Spinal cord (tissue), 10 donors: ENCODE results near the gene PUM1. TPM values are rescaled to one million over a fixed set of nuclear protein-coding genes. Genes with fewer than 3 reads are reported as not detected.
"Not testable (repeated sequence)": the region's sequence is repeated elsewhere in the genome, so short reads cannot be mapped to it uniquely, and the experiment has no call there.

Experiments used
- DNase-seq, 6 donors: peaks; one replicate each; pipeline versions ENCODE4 v3.0.0 to v3.0.0-alpha.2; 2013 to 2015; ENCODE audit warnings: low spot score in 6 of 6, low read depth in 4 of 6
- H3K27ac ChIP-seq: one replicate; pipeline ENCODE4 v1.5.1; 2013; ENCODE audit warnings: low read depth, low read length, control low read depth
- H3K27me3 ChIP-seq: one replicate; pipeline ENCODE4 v1.6.1; 2013; ENCODE audit warnings: low read length; ENCODE audit not compliant: control insufficient read depth, insufficient read depth
- H3K36me3 ChIP-seq: one replicate; pipeline ENCODE4 v1.6.1; 2013; ENCODE audit warnings: low read length; ENCODE audit not compliant: control insufficient read depth, insufficient read depth
- H3K4me1 ChIP-seq: one replicate; pipeline ENCODE4 v1.6.1; 2013; ENCODE audit warnings: low read length; ENCODE audit not compliant: control insufficient read depth, insufficient read depth
- H3K4me3 ChIP-seq: one replicate; pipeline ENCODE4 v1.5.1; 2013; ENCODE audit warnings: low read depth, low read length, control low read depth
- H3K9me3 ChIP-seq: one replicate; pipeline ENCODE4 v1.6.1; 2013; ENCODE audit warnings: low read length; ENCODE audit not compliant: control insufficient read depth, insufficient read depth
- WGBS: methylation state at CpG from one replicate; pipeline ENCODE4 v1.1.5; 2013; ENCODE audit warnings: missing lambda C conversion rate; ENCODE audit not compliant: insufficient coverage; 5-methylcytosine and 5-hydroxymethylcytosine counted together
- polyA plus RNA-seq, 2 donors: library from polyadenylated mRNA; unstranded; fragments of 120-200 nt; gene quantifications; one replicate each; pipeline ENCODE4 v1.2.1, GENCODE V29; 2013; ENCODE audit not compliant: insufficient read length in 2 of 2
- total RNA-seq, 2 donors: library from RNA; depleted of rRNA in 1 of 2; stranded (reverse); fragments of 120-200 nt in 1 of 2; fragments of >200 nt in 1 of 2; gene quantifications; one replicate each; pipeline versions ENCODE4 v1.2.3 to v1.2.4, GENCODE V29; 2013 to 2014
- donor health status: healthy.

The PUM1 gene
- total and polyA plus RNA-seq, 4 donors = 65.1 to 96.0 (median 78.1) TPM

DNA sequence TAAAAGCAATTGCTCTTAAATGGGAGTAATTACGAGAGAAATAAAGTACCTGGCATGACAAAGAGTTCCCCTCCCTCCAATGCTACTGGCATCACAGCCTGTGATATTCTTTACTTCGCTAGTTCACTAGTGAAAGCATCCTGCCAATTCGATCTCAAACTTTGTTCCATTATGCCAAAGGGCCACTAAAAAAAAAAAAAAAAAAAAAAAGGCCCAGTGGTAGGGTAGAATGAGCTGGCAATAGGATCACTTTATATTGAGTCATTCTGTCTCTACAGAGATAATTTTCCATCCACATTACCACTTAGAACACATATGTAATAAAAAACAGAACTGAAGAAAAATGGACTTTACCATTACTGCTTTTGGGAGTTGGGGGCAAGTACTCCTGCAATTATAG, 11.2 kb downstream of the PUM1 start:
- Histone ChIP-seq H3K27ac (no peak overlapping the region), H3K9me3 (no peaks in the 10 kb centered on the region), H3K36me3 (peaks cover 28% of the 10 kb centered on the region), H3K4me1 (peaks cover 3% of the 10 kb centered on the region), H3K4me3 (no peak overlapping the region), H3K27me3 (no peaks in the 10 kb centered on the region)
- no peak for DNase-seq
- WGBS = no CpG with 5 or more reads among the region's 3 CpGs

DNA sequence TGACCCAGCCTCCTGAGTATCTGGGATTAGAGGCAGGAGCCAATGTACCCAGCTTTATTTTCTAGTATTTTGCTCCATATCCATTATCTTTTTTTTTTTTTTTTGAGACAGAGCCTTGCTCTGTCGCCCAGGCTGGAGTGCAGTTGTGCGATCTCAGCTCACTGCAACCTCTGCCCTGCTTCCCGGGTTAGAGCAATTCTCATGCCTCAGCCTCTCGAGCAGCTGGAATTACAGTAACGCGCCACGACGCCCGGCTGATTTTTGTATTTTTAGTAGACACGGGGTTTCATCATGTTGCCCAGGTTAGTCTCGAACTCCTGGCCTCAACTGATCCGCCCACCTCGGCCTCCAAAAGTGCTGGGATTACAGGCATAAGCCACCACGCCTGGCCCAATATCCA, 12.9 kb downstream of the PUM1 start:
- 88% methylated on average over 8 of the region's 14 CpGs for WGBS
- H3K27me3 ChIP-seq, DNase-seq: not testable (repeated sequence)

DNA sequence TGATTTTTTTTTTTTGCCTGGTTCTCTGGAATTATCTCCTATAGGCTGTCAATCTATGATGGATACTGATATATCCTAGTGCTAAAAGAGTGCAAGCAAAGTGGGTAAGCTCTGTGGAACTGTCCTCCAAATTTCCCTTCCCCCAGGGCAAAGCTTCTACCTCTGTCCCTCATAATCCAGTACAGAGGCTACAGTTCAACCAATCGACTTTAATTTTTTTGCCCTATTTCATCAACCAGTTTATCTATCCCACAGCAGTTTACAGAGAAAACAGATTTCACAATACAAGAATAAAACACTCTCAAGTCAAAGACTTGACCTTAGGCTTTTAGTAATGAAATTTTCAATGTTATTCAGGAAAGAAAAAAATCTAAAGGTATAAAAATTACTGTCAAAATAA, 13.9 kb downstream of the PUM1 start:
- Histone ChIP-seq H3K9me3 (no peaks in the 10 kb centered on the region), H3K27ac (no peak overlapping the region), H3K27me3 (no peaks in the 10 kb centered on the region), H3K36me3 (peaks cover 11% of the 10 kb centered on the region), H3K4me3 (no peak overlapping the region), H3K4me1 (no peaks in the 10 kb centered on the region)
- WGBS = 89% methylated on average over 1 of the region's 1 CpG
- no peak for DNase-seq

More for the DNA sequence above, 12.9 kb downstream of the PUM1 start:
- H3K4me1 ChIP-seq, H3K27ac ChIP-seq, H3K4me3 ChIP-seq, H3K9me3 ChIP-seq: not testable (repeated sequence)
- peaks cover 16% of the 10 kb centered on the region for H3K36me3 ChIP-seq

DNA sequence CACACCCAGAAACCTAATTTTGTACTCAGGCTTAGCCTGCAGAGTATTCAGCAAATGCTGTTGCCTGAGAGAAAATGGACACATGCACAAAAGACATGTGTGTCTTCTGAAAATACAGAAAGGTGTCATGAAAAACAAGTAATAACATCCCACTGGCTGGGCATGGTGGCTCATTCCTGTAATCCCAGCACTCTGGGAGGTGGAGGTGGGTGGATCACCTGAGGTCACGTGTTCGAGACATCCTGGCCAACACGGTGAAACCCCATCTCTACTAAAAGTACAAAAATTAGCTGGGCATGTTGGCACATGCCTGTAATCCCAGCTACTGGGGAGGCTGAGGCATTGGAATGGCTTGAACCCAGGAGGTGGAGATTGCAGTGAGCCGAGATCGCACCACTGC, 18.0 kb downstream of the PUM1 start:
- H3K27me3 ChIP-seq, H3K27ac ChIP-seq, H3K4me1 ChIP-seq, H3K4me3 ChIP-seq, H3K9me3 ChIP-seq, DNase-seq: not testable (repeated sequence)
- H3K36me3 ChIP-seq = peaks cover 12% of the 10 kb centered on the region
- 92% methylated on average over 2 of the region's 5 CpGs for WGBS

DNA sequence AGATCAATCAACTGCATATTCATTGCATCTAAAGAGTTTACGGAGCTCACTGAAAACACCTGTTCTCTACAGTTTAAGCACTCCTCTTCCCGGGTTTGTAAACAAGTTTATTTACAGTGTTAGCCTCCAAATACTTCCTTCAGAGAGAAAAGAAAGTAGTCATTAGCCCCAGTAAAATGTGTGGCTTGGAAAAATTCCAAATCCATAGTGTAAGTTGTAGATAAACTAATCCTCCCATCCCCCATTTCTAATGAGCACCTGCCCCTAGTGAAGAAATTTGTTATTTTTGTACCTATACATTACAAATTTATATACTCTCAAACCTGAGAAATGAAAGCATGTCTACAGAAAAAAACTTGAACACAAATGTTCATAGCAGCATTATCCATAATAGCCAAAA, 21.9 kb downstream of the PUM1 start:
- Histone ChIP-seq H3K27me3 (no peaks in the 10 kb centered on the region), H3K4me1 (no peaks in the 10 kb centered on the region), H3K27ac (no peak overlapping the region), H3K36me3 (peaks cover 12% of the 10 kb centered on the region), H3K4me3 (no peak overlapping the region), H3K9me3 (no peaks in the 10 kb centered on the region)
- no peak for DNase-seq
- no CpG with 5 or more reads among the region's 2 CpGs for WGBS

DNA sequence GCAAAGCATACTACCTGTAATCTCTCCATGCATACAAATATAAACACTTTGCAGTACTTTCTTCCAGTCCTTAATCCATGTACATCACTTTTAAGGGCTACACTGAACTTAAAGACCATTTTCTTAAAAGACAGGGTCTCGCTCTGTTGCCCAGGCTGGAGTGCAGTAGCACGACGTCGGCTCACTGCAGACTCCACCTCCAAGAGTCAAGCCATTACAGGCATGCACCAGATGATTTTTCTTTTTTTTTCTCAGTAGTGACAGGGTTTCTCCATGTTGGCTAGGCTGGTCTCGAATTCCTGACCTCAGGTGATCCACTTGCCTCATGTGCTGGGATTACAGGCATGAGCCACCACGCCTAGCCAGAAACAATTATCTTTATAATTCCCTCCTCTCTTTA, 22.9 kb downstream of the PUM1 start:
- DNase-seq = no peak
- Histone ChIP-seq H3K27ac (no peak overlapping the region), H3K4me1 (no peaks in the 10 kb centered on the region), H3K9me3 (no peaks in the 10 kb centered on the region), H3K27me3 (no peaks in the 10 kb centered on the region), H3K4me3 (no peak overlapping the region), H3K36me3 (peaks cover 12% of the 10 kb centered on the region)
- 100% methylated on average over 3 of the region's 6 CpGs for whole genome bisulfite sequencing

DNA sequence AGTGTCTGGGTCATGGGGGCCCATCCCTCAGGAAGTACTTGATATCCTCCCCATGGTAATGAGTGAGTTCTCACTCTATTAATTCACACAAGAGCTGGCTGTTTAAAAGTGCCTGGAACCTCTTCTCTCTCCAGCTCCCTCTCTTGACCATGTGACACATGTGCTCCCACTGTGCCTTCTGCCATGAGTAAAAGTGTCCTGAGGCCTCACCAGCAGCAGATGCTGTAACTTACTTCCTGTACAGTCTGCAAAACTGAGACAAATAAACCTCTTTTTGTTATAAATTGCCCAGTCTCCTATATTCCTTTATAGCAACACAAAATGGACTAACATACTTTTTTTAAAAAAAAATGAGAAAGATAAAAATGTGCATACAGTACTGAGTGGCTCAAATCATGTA, 24.0 kb downstream of the PUM1 start:
- H3K4me3 ChIP-seq = no peak overlapping the region
- DNase-seq = no peak
- peaks cover 9% of the 10 kb centered on the region for H3K36me3 ChIP-seq
- no peaks in the 10 kb centered on the region for H3K4me1 ChIP-seq
- no peaks in the 10 kb centered on the region for H3K27me3 ChIP-seq
- H3K27ac ChIP-seq = no peak overlapping the region
- H3K9me3 ChIP-seq = no peaks in the 10 kb centered on the region

DNA sequence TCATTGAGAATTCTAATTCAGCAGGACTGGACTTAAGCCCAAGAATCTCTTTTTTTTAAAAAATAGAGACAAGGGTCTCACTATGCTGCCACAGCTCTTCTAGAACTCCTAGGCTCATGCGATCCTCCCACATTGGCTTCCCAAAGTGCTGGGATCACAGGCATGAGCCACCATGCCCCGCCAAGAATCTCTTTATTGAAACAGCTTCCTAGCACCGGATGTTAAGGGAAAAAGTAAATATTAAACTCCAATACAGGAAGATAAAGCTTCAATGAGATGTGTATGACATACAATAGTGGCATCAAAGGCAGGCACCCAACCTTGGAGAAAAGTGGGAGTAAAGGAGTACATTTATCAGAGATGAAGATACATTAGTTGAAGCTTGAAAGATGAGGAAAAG, 25.5 kb downstream of the PUM1 start:
- peaks cover 4% of the 10 kb centered on the region for H3K4me1 ChIP-seq
- no peaks in the 10 kb centered on the region for H3K27me3 ChIP-seq
- no peak for DNase-seq
- WGBS = no CpG with 5 or more reads among the region's 3 CpGs
- H3K27ac ChIP-seq = no peak overlapping the region
- peaks cover 4% of the 10 kb centered on the region for H3K36me3 ChIP-seq
- no peaks in the 10 kb centered on the region for H3K9me3 ChIP-seq
- H3K4me3 ChIP-seq = no peak overlapping the region

DNA sequence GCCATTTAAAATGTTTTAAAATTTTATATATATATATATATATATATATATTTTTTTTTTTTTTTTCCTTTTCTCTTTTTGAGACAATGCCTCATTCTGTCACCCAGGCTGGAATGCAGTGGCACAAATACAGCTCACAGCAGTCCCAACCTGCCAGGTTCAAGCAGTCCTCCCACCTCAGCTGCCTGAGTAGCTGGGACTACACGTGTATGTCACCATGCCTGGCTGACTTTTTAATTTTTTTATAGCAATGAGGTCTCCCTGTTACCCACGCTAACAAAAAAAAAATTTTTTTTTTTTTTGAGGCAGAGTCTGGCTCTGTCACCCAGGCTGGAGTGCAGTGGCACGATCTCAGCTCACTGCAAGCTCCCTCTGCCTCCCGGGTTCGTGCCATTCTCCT, 26.6 kb downstream of the PUM1 start:
- H3K36me3 ChIP-seq, H3K27ac ChIP-seq, H3K27me3 ChIP-seq, H3K9me3 ChIP-seq, H3K4me1 ChIP-seq, DNase-seq, H3K4me3 ChIP-seq: not testable (repeated sequence)
- WGBS = 87% methylated on average over 5 of the region's 5 CpGs

DNA sequence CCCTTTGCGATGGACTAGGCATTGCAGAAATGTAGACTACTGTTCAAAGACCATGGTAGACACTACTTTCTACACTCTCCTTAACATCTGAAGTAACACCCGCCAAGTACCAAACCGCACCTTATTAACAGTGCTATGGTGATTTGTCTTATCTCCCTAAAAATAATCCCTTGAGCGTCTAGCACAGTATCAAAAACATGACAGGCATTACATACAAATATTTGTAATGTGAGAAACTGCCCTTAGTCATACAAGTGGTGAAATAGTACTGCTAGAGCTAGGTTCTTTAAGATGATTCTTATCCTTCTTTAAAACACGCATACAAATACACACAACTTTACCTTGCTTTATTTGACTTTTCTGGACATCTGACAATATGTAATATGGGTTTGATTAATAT, 27.2 kb downstream of the PUM1 start:
- peaks cover 7% of the 10 kb centered on the region for H3K4me1 ChIP-seq
- H3K4me3 ChIP-seq = no peak overlapping the region
- 100% methylated on average over 3 of the region's 5 CpGs for WGBS
- H3K9me3 ChIP-seq = no peaks in the 10 kb centered on the region
- peaks cover 2% of the 10 kb centered on the region for H3K36me3 ChIP-seq
- no peaks in the 10 kb centered on the region for H3K27me3 ChIP-seq
- DNase-seq = no peak
- no peak overlapping the region for H3K27ac ChIP-seq
